Measurements from ENCODE around the gene TADA2A. TPM values are rescaled to one million over a fixed set of nuclear protein-coding genes. Genes with fewer than 3 reads are reported as not detected.

TADA2A gene
- total and polyA plus RNA-seq, 2 of the 8 experiments (the other 6 are each of a cell fraction or from before 2014, with no cell fraction given): 8.4 to 18.5 TPM

DNA sequence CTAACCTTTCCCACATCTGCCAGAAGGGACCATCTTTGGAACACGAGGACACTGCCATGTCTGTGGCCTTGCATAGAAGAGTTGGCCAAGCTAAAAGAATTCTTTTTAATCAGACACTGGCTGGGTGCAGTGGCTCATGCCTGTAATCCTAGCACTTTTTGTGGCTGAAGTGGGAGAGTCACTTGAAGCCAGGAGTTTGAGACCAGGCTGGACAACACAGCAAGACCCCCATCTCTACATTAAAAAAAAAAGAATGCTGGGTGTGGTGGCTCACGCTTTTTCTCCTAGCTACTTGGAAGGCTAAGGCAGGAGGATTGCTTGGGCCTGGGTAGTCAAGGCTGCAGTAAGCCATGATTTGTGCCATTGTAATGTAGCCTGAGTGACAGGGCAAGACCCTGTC lies 73.7 kb downstream of the TADA2A start:
- WGBS, 2 experiments (ENCODE audit: extremely low coverage in 1 of 2, insufficient coverage in 1 of 2, insufficient read length in 1 of 2, insufficient replicate concordance in 2 of 2, low coverage in 1 of 2, low lambda C conversion rate in 2 of 2, missing lambda C conversion rate in 1 of 2): 93% methylated on average over 2 of the region's 2 CpGs; no CpG with 5 or more reads in 1 of the 2 experiments
- no peak overlapping the region for H3K4ac ChIP-seq (replicated peaks; ENCODE audit: insufficient read length, low read depth, low read length)
- FAIRE-seq (no peak), DNase-seq (ENCODE audit: low read depth in 1 of 2, low spot score in 2 of 2) (no peak)
- H3K23me2 ChIP-seq (ENCODE audit: low read depth, low read length): no peaks in the 10 kb centered on the region
- no peak overlapping the region for H3K56ac ChIP-seq (replicated peaks; ENCODE audit: insufficient read length, low read depth, low read length)
- no peak overlapping the region for H3K4me2 ChIP-seq (ENCODE audit: insufficient read depth in 1 of 2, low read depth in 2 of 2, low read length in 2 of 2)
- no peak overlapping the region for H4K8ac ChIP-seq (ENCODE audit: extremely low read depth, insufficient read depth, low read length)
- no peaks in the 10 kb centered on the region for H4K20me1 ChIP-seq (replicated peaks in 1 of 2; ENCODE audit: control insufficient read depth in 1 of 2, insufficient read depth in 2 of 2, low read length in 2 of 2)
- TF ChIP-seq YY1 (IDR thresholded peaks at IDR 0.05; ENCODE audit: low read depth, low read length): no peak
- TF ChIP-seq POLR2AphosphoS5 (IDR thresholded peaks at IDR 0.05; ENCODE audit: low read depth, low read length): no peak
- TF ChIP-seq TCF12 (IDR thresholded peaks at IDR 0.05; ENCODE audit: low read depth, low read length): no peak
- no peak overlapping the region for H2AK5ac ChIP-seq (ENCODE audit: low read depth, low read length)
- H3K14ac ChIP-seq (ENCODE audit: insufficient read length): no peak overlapping the region
- H2BK20ac ChIP-seq (ENCODE audit: low read length): no peak overlapping the region
- no peak overlapping the region for H2BK15ac ChIP-seq (ENCODE audit: low read length)
- H3K18ac ChIP-seq (ENCODE audit: extremely low read depth, low read length): no peak overlapping the region
- peaks cover 0 to 7% (median 3%) of the 10 kb centered on the region in 4 experiments; a peak in 4 of 7 replicates for H3K4me1 ChIP-seq (replicated peaks in 1 of 4; ENCODE audit: control insufficient read depth in 3 of 4, insufficient read depth in 4 of 4, low read length in 3 of 4)
- H3K79me1 ChIP-seq (ENCODE audit: low read depth, low read length): no peaks in the 10 kb centered on the region
- no peak overlapping the region for H3K9ac ChIP-seq (replicated peaks in 1 of 4; ENCODE audit: extremely low read depth in 1 of 4, low read depth in 3 of 4, low read length in 3 of 4)
- H3K9me3 ChIP-seq (ENCODE audit: insufficient read depth in 2 of 2, low read depth in 1 of 2, low read length in 1 of 2): no peaks in the 10 kb centered on the region
- no peak overlapping the region for H4K91ac ChIP-seq (replicated peaks; ENCODE audit: insufficient read length, low read length)
- H2BK12ac ChIP-seq (ENCODE audit: low read depth, low read length): no peak overlapping the region
- H3K27ac ChIP-seq (ENCODE audit: low read depth, low read length): no peak overlapping the region
- H3K27me3 ChIP-seq (replicated peaks in 1 of 4; ENCODE audit: control insufficient read depth in 3 of 4, extremely low read depth in 1 of 4, insufficient read depth in 3 of 4, low read length in 3 of 4): no peaks in the 10 kb centered on the region
- no peak overlapping the region for H2BK5ac ChIP-seq (ENCODE audit: low read depth, low read length)
- peaks cover 2 to 21% (median 13%) of the 10 kb centered on the region in 4 experiments; a peak in 7 of 8 replicates for H3K36me3 ChIP-seq (ENCODE audit: control insufficient read depth in 2 of 4, insufficient read depth in 4 of 4, low read length in 3 of 4)
- H4K5ac ChIP-seq (ENCODE audit: insufficient read length, low read depth, low read length): no peak overlapping the region
- H3K4me3 ChIP-seq (ENCODE audit: extremely low read depth in 1 of 4, insufficient read depth in 2 of 4, low read depth in 3 of 4, low read length in 4 of 4): no peak overlapping the region
- H3K23ac ChIP-seq (ENCODE audit: insufficient read length): no peak overlapping the region
- H3K79me2 ChIP-seq (ENCODE audit: control insufficient read depth in 1 of 2, insufficient read depth in 2 of 2, low read length in 2 of 2): no peaks in the 10 kb centered on the region
- H2BK120ac ChIP-seq (replicated peaks; ENCODE audit: low read depth, low read length): no peak overlapping the region
- ChIA-PET POLR2A (ENCODE audit: partially characterized antibody) (interaction anchor here (0.6 to 1.9 kb wide), 4 partner anchors 8 to 246 kb away, joined by 3 to 6 read pairs (median 4); no protein-coding TSS in a partner anchor), CTCF (ENCODE audit: partially characterized antibody) (interaction anchor here (0.6 to 2.1 kb wide), 6 partner anchors 22 to 170 kb away, joined by 3 to 7 read pairs (median 4); no protein-coding TSS in a partner anchor)
- H2AFZ ChIP-seq (ENCODE audit: low read length): no peak overlapping the region
